Body of pancreas (tissue), 4 donors: ENCODE measurements around the gene THBS3.

Source experiments
- CTCF ChIP-seq, 7 experiments: fragments of 450-650 bp in 4 of 7; fragments of 200-600 bp in 3 of 7; sonication (generic) in 3 of 7; IDR thresholded peaks; one replicate each; pipeline ENCODE4 v1.5.1; 2016 to 2019; ENCODE audit warnings: antibody characterized with exemption in 7 of 7
- POLR2A ChIP-seq, 3 donors: fragments of 450-650 bp; IDR thresholded peaks; one replicate each; pipeline ENCODE4 v1.6.1; 2016; ENCODE audit warnings: antibody characterized with exemption in 3 of 3, mild to moderate bottlenecking in 2 of 3

GRCh38 chr1:155241069-155241679 lies 33.5 kb upstream of the THBS3 start:
- TF ChIP-seq CTCF (IDR thresholded peaks at IDR 0.05), result no peak
- no peak for TF ChIP-seq POLR2A (IDR thresholded peaks at IDR 0.05)
